Left kidney (tissue), 2 donors: ENCODE data around the gene TMEM37. TPM values are rescaled to one million over a fixed set of nuclear protein-coding genes. Genes with fewer than 3 reads are reported as not detected.

ENCODE experiments used
- DNase-seq: peaks from one replicate; pipeline ENCODE4 v3.0.0-alpha.2; 2013
- polyA plus RNA-seq: library from polyadenylated mRNA; unstranded; fragments of 120-200 nt; gene quantifications from one replicate; pipeline ENCODE4 v1.2.1, GENCODE V29; 2013; ENCODE audit not compliant: insufficient read length

The TMEM37 gene
- polyA plus RNA-seq, 1 donor: 54.8 TPM

DNA sequence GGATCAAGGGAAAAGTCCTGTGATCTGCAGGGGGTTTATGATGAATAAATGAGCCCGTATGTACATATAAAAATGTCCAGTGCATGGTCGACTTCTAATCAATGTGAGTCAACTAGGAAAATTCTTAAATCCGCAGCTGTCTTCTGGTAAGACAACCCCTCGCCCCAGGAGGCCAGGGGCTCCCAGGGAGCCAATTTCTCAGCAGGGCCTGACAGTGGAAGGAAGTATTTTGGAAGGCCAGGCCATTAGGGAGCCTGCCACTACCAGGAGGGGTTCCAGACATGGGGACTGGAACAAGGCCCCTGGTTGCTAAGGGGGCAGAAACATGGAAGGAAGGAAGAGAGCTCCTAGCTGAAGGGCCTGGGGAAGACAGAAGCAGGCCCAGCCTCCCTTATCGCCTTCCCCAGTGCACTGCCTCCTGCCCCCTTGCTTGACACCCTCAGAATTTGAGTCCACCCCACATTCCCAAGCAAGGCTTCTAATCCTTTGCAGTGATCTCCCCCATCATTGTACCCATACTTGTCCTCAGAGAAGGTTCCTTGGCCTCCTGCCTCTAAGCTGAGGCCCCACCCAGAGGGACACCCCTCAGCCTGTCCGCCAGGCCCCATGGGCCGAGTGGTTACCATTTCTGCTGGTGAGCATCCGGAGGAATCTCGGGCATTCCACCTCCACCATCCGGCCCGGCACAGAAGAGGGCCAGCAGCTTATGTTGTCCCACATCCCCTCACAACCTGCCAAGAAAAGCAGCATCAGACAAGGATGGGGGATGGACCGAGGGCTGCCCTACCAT lies 46.7 kb downstream of the TMEM37 start:
- DNase-seq: no peak

DNA sequence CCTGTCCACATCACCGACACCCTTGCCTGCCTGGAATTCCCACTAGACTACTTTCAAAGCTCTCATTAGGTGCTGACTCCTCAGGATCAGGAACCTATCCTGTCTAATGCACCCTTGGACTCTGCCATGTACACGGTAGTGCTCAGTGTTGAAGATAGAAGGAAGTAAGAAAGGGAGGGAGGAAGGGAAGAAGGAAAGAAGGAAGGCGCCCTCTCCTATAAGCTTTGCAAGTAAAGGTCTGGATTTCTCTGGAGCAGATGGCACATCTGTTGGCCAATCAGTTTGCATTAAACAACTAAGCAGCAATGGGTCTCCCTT lies 47.3 kb downstream of the TMEM37 start:
- DNase-seq: no peak

DNA sequence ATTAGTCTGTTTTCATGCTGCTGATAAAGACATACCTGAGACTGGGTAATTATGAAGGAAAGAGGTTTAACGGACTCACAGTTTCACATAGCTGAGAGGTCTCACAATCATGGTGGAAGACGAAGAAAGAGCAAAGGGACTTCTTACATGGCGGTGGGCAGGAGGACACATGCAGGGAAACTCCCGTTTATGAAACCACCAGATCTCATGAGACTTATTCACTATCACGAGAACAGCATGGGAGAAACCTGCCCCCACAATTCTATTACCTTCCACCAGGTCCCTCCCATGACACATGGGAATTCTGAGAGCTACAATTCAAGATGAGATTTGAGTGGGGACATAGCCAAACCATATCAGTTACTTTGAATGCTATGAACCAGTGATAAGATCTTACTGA lies 48.5 kb downstream of the TMEM37 start:
- DNase-seq: no peak

DNA sequence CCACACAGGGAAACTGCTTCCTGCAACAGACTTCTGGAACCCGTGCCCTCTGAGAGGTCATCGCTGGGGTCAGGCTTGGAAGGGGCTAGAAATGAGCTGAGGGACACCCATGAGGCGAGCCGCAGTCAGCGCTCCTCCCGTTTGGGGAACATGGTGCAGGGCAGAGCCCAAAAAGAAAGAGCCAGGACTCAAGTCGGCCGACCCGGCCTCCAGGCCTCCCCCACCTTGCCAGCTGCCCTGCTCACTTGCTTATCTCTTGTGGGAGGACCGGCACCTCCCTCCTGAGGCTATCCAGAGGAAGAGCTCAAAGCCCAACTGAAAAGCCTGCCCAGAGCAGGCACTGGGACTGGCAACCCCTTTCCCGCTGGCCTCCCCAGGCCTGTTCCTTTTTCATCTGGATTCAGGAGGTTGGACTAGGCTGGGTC lies 49.1 kb downstream of the TMEM37 start:
- no peak for DNase-seq

DNA sequence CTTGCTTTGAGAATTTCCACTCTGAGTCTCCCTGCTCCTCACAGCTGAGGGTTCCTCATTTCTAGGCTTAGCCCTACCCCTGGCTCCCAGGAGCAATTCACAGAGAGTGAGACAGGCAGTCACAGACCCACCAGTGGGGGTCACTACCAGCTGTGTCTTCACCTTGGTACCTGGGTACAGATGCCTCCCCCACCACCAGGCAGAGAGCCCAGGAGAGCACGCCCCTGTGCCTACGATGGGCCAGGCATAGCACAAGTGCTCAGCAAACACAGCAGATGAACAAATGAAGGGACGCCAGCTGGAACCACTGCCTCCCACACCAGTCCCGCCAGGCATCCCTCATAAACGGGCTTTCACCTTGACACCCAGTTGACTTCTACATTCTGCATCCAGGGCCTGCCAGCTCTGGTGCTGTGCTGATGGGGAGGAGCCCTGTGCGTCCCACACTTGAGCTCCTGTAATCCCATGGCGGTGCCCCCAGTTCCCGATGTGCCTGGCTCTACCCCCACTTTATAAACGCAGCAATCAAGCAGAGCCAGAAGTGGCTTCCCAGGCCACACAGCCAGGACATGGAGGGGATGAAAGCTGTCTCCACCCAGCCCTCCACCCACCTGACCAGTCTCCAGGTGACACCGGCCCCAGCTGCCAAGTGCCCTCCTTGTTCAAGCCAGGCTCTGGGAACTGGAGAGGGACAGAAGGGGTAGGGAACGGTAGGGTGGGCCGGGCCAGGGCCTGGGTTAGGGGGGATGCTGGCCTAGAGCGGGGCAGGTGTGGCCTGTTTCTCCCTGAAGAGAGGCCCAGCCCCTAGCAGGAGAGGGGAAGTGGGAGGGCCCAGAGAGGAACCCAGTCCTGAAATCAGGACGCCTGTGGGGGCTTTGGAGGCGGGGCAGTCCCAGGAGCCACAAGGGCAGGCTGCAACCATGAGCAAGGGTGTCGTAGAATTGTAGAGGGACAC lies 50.1 kb downstream of the TMEM37 start:
- DNase-seq: no peak

DNA sequence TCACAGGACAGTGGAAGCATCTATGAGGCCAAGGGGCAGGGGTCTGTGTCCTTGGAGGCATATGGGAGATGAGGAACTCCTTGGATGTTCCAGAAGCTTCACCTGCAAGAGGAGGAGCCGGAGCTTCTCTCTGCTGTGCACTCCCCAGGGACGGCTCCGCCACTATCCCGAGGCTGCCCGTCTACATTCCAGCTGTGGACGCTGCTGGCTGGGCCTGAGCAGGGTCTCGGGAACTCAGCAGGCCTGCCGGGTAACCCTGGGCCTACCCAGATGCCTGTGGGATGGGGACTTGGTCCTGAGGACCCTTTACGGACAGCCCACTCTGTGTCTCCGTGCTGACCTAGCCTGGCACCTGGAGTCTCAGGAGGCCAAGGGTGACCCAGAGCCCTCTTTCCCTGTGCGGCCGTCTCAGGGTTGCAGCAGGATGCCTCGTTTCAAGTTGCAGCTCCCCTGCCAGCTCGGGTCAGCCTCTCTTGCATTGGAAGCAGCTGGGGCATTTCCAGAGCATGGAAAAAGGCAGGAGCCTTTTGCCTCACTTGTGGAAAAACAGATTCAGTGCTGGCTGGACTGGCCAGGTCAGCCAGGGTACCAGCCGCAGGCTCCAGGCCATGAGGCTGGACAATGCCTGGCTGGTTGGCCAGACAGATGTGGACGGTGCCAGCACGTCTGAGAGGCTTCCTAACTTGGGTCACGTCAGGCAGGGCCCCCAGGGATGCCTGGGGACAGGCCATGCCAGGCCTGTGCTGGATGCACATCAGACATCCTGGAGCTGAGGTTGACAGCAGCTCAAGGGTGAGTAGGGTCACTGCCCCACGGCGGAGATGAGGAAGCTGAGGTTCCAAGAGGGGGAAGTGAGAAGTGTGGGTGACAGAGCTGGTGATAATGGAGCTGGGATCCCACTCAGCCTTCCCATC lies 51.1 kb downstream of the TMEM37 start:
- DNase-seq: no peak

DNA sequence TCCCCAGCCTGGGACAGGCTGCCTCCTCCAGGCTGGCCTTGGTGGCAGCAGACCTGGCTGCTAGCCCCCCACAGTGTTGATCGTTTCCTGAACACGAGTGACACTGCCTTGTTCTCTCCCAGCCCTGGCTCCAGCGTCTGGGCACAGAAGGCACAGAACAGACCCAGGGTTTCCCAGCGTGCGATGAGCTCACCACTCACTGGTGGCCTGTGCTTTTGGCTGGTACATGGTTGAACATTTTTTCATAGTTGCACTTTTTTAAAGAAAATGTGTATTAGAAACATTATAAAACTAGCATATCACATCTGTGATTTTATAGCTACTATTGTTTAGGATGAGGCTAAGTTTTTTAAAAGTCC lies 51.7 kb downstream of the TMEM37 start:
- no peak for DNase-seq

DNA sequence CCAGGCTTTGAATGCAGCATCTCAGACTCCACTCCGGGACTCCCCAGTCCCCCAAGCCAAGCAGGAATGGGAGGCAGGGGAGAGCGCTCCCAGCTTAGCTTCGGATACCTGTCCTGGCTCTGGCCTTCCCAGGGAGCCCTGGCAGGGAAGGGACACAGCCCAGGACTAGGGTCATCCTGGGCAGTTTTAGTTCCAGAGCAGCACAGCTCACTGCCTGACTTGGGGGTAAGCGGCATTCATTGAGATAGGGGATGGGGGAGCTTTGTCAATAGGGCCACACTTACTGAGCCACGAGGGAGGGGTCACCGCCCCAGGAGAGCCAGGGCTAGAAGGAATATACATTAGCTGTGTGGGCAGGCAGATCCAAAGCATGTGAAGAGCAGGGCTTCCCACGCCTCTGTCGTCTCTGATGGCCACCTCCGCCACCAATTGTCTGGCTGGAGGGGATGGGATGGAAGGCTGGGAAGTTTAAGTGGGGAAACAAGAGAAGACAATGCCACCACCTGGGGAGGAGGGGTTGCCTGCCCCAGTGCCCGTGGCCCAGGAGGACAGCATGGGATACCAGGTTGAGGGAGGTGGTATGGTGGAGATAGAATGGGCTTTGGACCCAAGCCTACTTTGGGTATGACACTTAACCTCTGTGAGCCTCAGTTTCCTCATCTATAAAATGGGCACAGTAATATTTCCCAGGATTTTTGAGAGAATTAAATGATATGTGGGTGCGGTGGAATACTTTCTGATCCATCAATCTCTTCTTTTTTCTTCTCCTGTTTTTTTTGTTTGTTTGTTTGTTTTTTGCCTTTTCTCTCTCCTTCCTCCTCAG lies 52.5 kb downstream of the TMEM37 start:
- no peak for DNase-seq

DNA sequence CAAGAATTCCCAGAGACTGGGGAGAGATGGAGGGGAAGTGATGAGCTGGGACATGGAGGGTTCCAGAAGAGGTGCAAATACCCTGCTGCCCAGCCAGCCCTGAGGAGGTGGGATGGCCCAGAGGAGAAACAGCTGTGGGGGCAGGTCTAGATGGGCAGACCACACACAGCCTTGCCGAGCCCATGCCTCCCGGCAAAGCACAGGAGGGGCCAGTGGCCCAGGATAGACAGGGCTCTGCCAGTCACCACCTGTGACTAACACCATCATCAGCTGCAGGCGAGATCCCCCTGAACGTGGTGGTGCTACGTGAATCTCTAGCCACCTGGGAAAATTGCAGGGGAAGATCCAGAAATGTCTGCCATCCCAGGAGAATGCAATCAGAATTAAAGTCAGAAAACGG lies 53.2 kb downstream of the TMEM37 start:
- DNase-seq: no peak

DNA sequence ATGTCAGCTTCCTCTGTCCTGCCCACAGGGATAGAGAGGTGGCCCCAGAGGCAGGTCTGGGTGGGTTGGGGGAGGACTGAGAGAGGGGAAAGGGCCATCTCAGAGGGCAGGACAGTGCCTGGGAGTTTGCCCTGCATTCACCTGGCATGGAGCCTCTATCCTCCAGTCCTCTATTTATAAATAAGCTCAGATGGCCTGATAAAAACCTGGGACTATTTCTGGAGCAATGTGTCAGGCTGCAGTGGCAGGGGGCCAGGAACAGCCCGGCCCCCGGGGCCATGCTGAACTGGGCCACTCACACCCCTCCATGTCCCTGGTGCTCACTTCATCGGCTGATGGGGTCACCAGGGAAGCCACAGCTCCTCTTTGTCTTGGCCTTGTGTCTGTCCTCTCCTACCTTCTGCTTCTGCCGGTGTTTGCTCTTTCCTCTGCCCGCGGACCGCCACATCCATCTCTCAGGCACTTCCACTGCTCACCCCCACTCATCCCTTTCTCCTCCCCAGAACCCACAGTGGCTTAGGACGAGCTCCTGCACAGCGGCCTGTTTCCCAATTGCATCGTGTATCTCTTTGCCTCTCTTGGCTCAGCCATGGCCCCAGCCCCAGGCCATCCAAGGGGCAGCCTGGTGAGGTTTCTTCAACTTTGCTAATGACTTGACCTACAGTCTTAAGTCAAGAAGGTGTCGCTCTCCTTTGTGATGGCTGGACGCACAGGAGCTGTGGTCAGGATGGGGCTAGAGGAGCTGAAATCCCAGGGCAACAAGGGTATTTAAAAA lies 53.9 kb downstream of the TMEM37 start:
- DNase-seq: no peak

DNA sequence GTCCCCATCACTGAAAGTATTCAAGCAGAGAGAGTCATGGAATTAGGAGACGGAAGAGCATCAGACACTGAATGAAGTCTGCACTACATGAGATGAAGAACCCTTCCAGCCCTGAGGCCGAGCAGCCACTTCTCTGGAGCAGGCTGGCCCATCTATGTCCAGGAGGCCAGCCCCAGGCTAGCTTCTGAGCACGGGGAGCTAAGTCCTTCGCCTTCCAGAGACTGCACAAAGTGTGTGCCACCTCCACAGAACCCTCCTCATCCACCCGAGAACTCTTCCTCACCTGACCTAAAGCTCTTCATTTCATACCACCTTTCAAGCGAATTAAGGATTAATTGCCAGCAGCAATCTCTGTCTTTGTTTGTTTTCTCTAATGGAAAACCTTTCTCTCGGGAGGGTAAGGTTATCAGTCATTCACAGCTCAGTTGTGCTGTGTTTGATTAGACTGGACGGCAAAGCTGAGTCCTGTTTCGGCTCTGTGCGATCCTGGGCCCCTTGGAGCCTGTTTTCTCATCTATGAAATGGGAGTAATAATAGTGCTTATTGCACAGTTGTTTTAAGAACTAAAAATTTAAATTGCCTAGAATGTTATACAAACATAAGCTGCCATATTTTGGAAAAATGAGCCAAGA lies 54.7 kb downstream of the TMEM37 start:
- no peak for DNase-seq

DNA sequence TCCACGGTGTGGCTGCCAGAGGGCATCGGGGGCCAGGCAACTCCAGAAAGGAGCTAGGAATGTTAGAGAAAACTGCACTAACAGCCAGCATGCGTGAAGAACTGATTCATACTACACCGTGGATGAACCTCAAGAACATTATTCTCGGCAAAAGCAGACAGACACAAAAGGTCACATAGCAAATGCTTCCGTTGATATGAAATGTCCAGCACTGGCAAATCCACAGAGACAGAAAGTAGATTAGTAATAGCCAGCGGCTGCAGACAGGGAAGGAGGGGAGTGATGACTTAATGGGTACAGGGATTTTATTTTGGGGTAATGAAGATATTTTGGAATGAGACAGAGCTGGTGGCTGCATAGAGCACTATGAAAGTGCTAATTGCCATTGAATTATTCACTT lies 55.2 kb downstream of the TMEM37 start:
- no peak for DNase-seq

DNA sequence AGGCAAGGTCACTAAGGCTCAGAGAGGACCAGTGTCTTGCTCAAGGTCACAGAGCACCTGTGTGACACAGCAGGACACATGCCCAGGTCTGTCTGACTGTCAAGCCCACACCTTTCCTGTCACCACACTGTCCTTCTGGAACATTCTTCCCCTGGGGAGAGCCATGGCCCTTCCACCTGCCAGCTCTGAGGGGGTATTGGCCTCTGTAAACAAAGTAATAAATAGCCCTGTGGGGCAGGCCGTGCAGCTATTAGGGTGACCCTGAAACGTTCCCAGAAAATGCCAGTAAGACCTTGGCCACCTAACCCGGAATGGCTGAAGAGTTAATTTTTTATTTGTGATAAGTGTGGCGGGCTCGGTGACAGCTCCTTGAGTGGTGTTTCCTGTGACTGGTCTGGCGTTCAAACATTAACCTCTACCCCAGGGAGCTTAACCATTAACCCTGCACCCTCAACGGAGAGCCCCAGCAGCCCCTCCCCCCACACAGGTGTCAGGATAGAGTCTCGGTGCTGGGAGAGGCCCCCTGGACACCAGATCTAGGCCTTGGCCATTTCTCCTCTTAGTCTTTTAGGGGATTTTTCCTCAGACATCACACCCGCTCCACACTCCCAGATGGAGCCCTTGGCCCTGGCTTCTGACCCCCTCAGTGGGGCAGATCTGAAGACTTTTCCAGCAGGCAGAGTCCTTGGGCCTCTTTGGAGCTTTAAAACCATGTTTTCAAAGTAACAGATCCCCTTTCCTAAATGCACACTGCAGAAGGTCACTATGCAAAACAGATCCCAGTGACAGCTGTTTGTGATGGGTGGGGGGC lies 56.0 kb downstream of the TMEM37 start:
- DNase-seq: peak; percentile 52

Other genes with a start within 250 kb of the TMEM37 start
- gene STEAP3, start 208.0 kb upstream of the TMEM37 start, polyA plus RNA-seq: 1.3 TPM
- gene C2orf76, start 65.0 kb upstream of the TMEM37 start, polyA plus RNA-seq: 20.3 TPM
- gene DBI, start 64.9 kb upstream of the TMEM37 start, polyA plus RNA-seq: 219 TPM
- gene SCTR, start 92.6 kb downstream of the TMEM37 start, polyA plus RNA-seq: 16.1 TPM
- gene CFAP221, start 112.6 kb downstream of the TMEM37 start, polyA plus RNA-seq: 38.8 TPM
- gene TMEM177, start 247.3 kb downstream of the TMEM37 start, polyA plus RNA-seq: 21.3 TPM